Panc1 (cell line): ENCODE data around the gene BAZ2B.

Experiments used
- CTCF ChIP-seq: fragments of 450-650 bp; IDR thresholded peaks from 2 replicates; pipeline ENCODE4 v1.5.1; 2017; ENCODE audit warnings: mild to moderate bottlenecking
- REST ChIP-seq, 2 experiments: IDR thresholded peaks; 2 replicates each; pipeline ENCODE4 v1.6.1; 2011 to 2012; ENCODE audit warnings: low read depth in 2 of 2, control low read depth in 1 of 2, low read length in 1 of 2, mild to moderate bottlenecking in 1 of 2, moderate library complexity in 1 of 2; ENCODE audit not compliant: insufficient read depth in 1 of 2

GRCh38 chr2:159326569-159327255 is 289.6 kb downstream of the BAZ2B start:
- no peak for TF ChIP-seq CTCF
- no peak for TF ChIP-seq REST (IDR thresholded peaks at IDR 0.05; ENCODE audit: insufficient read depth in 1 of 2, low read depth in 2 of 2, low read length in 1 of 2)
